HG03135 (cell line): ENCODE measurements around the gene TRAF7.

Experiments
- ATAC-seq: cut with Tn5 transposase; IDR thresholded peaks from one replicate; pipeline ENCODE4 v1.9.1; 2021; ENCODE audit warnings: mild to moderate bottlenecking, moderate library complexity; ENCODE audit not compliant: unreplicated experiment

Gene TRAF7

DNA sequence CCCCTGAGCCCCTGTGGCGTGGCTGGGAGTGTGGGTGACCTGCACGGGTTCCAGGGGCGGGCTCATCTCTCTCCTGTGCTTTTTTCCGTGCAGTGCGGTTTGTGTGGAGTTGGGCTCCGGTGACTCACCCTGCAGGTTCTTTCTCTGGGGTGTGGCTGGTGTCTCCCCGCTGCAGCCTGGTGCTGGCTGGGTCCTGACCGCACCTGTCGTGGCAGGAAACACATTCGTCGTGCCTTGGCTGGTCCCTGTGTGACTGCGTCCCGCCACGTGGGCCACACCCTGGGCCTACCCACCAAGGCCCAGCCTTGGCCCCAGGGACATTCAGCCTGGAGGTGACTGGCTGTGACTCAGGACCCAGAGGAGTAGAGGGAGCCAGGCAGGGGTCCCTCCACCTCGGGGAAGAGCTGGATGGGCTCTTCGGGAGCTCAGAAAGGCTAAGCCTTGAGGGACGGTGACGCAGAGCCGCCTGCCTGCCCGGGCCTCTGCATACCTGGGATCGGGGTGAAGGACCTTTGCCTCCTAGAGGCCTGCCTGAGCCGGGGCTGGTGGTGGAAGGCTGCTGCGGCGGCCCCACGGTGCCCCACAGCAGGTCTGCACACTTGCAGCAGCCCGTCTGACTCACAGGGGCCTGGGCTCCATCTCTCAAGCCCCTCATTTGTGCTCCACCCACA, 7.8 kb downstream of the TRAF7 start:
- ATAC-seq, result no peak

DNA sequence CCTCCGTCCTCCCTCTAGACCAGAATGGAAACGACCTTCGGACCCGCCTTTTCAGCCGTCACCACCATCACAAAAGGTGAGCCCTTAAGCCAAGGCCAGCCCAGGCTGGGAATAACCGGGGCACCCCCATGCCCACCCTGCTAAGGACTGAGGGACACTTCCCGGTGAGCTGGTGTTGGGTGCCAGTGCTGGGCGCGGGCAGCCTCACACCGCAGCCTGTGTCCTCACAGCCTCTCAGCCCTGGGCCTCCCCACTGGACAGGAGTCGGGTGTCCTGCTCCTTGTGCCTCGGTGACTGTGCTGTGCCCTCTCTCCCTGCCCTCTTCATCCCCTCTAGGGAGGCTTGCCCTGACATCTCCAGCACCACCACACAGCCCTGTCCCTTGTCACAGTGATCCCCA, 10.3 kb downstream of the TRAF7 start:
- ATAC-seq, result no peak

DNA sequence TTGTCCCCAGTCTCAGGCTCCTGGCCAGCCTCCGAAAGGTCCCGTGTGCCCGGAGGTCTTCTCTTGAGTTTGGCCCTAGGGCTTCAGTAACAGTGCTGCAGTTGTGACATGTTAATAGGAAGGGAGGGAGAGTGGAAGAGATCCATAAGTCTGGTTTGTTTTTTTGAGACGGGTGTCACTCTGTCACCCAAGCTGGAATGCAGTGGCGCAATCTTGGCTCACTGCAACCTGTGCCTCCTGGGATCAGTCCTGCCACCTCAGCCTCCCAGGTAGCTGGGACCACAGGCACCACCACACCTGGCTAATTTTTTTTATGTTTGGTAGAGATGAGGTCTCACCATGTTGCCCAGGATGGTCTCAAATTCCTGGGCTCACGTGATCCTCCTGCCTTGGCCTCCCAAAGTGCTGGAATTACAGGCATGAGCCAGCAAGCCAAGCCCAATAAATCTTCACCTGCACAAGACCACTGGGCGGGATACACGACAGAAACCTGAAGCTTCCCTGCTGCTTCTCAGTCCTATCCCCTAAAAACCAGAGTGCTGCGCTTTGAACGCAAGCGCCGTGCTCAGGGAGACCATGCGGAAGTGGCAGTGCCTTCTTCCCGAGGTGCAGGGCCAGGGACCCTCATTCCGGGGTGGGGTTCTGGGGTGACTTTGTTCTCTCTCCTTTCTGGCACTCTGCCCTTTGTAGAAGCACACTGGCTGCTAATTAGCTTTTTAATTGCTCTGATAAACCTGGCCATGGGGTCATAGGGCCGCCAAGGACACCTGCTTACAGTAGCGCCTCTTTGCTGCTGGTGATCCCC, 10.9 kb downstream of the TRAF7 start:
- ATAC-seq, result no peak

DNA sequence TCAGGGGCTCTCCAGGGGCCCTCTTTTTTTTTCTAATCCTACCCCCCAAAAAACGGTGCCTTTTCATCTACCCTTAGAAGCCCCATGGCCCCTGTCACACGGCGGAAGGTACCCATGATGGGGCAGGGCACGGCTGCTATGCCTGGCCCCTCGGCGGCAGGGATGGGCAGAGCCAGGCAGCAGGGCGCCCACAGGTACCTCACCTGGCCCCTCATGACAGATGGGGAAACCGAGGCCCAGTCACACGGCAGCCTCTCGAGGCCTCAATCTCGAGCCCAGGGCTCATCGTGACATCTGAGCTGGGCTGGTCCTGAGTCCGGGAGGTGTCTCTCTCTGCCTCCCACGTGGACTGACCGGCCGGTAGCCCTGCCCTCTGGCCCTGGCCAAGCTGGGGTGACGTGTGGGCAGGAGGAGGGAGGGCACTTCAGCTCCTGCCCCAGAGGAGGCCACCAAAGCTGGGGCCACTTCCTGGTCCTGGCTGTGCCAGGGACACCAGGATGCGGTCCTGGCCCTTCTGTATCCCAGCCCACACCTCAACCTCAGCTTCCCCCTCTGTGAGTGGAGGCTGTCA, 11.6 kb downstream of the TRAF7 start:
- ATAC-seq, result no peak

DNA sequence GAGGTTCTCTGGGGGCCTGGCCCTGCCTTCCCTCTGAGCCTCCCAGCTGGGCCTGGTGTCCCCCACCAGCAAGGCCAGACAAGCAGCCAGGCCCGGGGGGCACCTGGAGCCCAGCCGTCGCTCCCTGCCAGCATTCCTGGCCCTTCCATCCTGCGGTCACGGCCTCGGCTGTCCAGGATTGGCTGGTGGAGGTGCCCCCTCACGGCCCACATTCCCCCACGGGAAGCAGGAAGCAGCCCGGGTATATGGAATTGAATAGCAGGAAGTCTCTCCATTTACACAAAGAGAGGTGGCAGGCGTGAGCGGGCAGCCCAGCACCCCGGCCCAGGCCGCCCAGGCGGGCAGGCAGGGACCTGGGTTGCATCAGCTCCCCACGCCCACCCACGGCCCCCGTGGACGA, 14.5 kb downstream of the TRAF7 start:
- ATAC-seq, result no peak

DNA sequence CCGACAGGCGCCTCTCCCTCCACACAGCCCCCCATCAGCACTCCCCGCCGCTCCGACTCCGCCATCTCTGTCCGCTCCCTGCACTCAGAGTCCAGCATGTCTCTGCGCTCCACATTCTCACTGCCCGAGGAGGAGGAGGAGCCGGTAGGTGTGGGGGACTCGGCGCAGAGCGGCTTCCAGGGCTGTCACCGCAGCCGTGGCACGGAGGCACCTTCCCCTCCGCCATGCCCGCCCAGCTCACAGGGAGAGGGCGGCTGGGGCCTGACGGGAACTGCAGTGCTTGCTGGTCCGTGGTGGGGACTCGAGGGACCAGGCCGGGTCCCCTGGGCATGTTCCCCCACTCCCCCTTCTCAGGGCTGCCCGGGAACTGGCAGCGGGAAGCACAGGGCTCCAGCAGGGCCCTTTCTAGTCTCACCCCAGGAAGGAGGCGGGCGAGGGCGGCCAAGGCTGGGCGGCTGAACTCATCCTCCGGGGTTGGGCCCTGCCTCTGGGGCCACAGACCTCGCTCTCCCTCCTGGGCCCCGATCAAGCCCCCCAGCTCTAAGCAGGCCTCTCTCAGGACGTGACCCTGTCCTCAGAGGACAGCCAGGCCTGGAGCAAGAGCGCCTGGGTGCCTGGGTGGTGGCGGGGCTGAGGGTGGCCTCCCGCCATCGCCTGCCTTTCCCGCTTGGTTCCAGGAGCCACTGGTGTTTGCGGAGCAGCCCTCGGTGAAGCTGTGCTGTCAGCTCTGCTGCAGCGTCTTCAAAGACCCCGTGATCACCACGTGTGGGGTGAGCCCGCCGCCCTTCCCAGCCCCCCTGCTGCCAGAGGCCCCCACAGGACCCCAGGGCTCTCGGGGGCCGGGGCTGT, 15.2 kb downstream of the TRAF7 start:
- no peak for ATAC-seq

DNA sequence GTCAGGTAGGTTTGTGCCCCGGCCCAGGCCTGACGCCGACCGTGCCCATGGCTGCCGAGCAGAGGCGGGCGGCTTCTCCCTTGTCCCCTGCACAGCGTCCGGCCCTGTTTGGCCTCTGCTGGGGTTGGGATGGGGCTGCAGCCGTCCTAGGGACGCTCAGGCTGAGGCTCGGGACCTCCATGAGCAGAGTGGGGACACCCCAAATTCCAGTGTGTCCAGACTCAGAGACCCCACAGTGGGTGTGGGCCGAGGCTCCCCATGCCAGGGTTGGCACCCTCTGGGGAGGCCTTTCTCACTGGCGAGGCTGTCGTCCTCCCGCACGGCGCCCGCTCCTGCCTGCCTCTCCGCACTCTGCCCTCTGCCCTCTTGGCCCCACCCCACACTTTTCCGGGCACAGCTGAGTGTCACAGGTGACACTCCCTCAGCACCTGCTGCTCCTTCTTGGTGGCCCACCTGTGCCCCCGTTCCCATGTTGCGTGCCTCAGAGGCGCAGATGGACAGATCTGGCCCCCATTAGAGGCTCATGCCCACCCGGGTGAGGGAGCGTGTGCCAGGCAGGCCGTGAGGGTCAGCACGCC, 16.1 kb downstream of the TRAF7 start:
- no peak for ATAC-seq

DNA sequence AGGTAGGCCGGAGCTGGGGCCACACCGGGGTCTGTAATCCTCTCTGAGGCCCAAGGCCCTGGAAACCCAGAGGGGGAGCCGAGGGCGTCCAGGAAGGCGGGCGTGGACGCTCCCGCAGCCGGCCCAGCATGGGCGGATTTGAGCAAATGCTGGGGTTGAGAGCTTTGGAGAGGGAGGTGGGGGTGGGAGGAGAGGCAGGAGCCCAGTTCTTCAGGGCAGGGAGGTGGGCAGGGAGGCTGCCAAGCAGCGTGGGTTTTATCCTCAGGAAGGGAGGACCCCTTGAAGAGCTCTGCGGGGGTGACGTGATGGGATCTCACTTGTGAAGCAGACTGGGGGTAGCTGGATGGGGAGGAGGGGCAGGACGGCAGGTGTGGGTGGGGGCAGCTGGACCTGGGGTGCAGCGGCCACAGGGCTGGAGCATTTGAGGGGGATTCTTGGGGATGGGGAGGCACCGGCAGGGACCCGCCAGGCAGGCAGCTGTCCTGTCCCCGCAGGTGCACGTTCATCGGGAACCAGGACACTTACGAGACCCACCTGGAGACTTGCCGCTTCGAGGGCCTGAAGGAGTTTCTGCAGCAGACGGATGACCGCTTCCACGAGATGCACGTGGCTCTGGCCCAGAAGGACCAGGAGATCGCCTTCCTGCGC, 17.2 kb downstream of the TRAF7 start:
- no peak for ATAC-seq

DNA sequence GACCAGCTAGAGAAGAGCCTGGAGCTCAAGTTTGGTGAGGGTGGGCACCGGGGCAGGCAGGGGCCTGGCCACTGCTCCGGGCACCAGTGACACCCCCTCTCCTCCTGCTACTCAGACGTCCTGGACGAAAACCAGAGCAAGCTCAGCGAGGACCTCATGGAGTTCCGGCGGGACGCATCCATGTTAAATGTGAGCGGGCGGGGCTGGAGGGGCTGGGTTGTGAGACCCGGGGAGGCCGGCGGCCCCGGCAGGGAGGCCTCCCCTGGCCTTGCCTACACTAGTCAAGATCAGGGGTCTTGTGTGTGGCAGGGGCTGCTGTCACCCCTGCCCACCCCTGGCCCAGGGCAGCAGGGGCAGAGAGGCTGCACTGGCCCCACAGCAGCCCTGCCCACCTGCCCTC, 17.8 kb downstream of the TRAF7 start:
- ATAC-seq, result no peak

DNA sequence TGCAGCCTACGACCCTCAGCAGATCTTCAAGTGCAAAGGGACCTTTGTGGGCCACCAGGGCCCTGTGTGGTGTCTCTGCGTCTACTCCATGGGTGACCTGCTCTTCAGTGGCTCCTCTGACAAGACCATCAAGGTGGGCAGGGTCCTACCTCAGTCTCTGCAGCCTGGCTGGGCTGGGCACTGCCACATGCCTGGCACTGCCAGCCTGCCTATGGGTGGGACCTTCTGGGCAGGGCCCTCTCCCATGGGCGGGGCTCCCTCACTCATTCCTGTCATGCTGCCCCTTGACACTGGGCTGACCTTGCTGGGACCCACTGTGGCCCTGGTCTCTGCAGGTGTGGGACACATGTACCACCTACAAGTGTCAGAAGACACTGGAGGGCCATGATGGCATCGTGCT, 18.3 kb downstream of the TRAF7 start:
- no peak for ATAC-seq

DNA sequence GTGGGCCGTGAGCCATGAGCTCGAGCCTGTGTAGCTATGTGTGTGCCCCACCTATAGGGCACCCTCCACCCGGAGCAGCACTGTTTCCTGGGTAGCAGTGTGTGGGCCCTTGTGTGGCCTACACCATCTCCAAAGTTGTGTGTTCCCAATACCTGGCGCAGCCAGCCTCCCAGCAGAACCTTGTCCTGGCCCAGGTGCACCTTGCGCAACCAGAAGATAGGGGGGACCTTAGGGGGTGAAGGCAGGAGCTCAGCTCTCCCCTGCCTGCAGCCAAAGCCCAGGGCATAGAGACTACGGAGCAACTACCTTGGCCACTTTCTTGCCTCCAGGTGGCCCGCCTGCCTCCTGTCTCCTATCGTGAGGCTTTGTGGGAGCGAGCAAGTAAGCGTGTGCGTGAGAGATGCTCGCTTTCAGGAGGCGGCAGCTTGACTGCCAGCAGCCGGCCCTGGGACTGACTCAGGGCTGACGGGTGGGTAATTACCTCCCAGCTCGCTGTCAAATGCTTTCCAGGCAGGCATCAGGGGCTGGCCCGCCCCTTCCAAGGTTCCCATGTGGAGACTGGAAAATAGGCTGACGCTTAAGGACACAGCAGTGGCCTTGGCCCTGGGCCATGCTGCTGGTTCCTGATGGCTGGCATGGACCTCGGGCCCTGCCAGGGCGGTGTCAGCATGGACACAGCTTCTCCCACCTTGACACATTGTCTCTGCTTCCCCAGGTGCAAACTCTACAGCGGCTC, 19.0 kb downstream of the TRAF7 start:
- ATAC-seq, result no peak

DNA sequence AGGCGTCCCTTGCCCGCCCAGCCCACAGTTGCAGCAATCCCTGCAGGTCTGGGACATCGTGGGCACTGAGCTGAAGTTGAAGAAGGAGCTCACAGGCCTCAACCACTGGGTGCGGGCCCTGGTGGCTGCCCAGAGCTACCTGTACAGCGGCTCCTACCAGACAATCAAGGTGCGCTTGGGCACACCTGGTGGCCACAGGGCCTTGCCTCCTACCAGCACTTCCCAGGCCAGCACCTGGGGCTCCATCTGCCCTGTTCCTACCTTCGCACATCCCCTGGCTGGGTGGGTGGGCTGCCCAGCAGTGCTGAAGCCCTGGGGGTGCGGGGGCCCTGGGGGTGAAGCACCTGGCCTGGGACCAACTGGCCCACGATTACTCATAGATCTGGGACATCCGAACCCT, 19.9 kb downstream of the TRAF7 start:
- no peak for ATAC-seq

DNA sequence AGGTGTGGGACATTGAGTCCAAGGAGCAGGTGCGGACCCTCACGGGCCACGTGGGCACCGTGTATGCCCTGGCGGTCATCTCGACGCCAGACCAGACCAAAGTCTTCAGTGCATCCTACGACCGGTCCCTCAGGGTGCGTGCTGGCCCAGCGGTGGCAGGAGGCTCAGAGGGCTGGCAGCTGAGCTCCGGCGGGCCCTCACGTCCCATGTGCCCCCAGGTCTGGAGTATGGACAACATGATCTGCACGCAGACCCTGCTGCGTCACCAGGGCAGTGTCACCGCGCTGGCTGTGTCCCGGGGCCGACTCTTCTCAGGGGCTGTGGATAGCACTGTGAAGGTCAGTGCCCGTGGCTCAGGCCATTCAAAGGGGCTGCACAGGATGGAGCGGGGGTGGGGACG, 20.5 kb downstream of the TRAF7 start:
- ATAC-seq, result no peak

DNA sequence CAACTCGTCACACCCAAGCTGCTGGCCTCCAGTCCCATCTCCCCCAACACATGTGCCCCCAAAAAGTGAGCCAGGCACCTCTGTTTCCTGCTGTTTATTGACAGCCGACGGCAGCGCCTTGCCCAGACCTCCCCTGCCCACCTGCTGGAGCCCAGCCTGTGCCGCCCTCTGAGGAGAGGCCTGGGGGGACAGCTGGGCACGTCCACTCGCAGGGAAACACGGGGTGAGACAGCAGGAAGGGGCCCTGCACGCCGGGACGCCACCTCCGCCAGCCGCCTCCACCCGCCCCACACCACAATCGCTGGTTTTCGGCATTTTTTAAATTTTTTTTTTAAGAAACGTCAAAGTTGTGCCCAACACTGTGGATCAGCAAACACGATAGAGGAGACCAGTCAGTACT, 21.5 kb downstream of the TRAF7 start:
- ATAC-seq, result no peak

DNA sequence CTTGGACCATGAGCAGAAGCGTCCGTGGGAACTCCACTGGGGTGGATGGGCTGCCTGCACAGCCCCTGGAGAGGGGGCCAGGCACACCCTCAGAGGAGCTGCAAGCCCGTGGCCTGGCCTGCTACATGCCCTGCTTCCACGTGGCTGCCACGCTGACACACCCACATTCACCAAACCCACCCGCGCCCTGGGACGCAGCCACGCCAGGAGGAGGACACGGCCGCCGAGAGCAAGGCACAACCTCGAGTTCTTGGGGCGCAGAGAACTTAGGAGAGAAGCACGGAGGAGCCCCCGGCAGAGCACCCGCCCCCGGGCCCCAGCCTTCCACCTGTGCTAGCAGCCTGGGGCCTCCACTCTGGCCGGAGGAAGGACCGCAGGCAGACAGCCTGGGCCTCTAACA, 22.0 kb downstream of the TRAF7 start:
- ATAC-seq, result no peak

DNA sequence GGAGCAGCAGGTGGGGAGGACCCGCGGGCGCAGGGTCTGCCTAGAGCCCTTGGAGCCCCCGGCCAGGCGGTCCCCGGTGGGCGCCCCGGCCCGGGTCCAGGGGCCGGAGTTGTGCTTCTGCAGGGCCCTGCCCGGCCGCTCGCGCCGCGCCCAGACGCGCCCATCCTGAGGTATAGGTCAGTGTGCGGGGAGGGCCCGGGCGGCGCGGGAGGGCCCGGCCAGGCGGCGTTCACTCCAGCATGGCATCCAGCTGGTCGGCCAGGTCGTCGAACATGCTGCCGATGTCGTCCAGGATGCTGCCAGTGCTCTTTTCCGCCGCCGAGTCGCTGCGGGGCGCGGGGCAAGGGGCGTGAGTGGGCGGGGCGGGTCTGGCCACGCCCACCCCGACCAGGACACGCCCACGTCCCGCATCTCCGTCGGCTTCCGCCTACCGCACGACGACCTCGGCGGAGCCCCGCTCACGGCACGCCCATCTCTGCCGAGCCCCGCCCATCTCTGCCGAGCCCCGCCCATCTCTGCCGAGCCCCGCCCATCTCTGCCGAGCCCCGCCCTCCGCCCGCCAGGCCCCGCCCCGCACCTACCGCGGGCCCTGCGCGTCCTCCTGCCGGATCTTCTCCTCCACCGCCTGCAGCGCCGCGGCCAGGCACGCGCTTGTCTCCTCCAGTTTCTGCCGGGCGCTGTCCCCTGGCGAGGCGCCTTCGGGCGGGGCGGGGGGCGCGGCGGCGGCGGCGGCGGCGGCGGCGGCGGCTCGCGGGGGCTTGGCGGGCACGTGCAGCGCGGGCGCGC, 22.9 kb downstream of the TRAF7 start:
- ATAC-seq, result no peak

DNA sequence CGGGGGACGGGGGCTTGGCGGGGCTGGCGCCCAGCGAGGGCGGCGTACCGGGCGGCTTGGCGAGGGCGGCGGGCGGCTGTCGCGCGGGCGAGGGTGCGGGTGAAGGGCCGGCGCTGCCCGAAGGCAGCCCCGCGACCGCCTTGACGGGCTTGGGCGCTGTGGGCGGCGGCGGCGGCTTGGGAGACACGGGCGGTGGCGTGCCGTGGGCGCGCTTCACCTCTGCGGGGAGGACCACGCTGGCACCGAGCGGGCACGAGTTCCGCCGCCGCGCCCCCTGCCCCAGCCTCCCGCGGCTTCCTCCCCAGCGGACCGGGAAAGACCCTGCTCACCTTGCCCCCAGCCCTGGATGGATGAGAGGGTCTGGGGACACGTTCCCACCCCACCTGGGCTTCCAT, 23.5 kb downstream of the TRAF7 start:
- ATAC-seq, result no peak

DNA sequence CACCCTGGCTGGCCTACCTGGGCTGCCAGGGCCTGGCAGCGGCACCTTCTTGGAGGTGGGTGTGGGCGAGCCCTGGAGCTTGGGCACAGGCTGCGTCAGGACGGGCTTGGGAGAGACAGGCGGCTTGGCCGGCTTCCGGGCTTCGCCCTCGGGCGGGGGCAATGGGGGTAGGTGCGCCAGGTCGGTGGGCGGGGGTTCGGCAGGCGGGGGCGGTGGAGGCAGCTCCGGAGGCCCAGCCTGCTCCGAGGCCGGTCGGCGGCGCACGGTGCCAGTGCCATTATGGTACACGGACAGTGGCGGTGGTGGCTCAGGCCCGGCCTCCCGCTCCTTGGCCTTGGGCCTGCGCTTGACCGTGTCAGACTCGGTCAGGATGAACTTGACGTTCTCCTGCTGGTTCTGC, 24.0 kb downstream of the TRAF7 start:
- no peak for ATAC-seq

DNA sequence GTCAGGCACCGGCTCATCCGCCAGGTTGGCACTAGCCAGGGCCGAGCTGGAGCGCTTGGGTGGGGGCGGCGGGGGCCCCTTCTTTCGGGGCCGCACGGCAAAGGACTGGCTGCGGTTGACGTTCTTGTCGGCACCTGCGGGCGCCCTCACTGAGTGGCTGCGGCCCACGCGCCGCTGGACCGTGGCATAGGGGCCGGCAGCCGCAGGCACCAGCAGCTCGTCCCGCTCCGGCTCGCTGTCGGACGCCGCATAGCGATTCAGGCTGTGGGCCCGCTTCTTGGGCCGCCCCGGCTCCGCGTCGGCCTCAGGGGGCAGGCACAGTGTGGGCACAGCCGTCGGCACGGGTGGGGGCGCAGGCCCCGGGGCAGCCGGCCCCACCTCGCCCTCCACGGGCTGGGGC, 24.9 kb downstream of the TRAF7 start:
- no peak for ATAC-seq
